PC-9 (cell line): ENCODE measurements around the gene ZDHHC8. TPM values are rescaled to one million over a fixed set of nuclear protein-coding genes. Genes with fewer than 3 reads are reported as not detected.

Experiments used
- BruUV-seq: library from RNA; stranded (reverse); fragments of 400-500 nt; replicated peaks from 2 replicates; lab custom pipeline; 2021; lab: Mats Ljungman, UMichigan
- CTCF ChIA-PET: fragments of 300-600 bp; sonication (Branson Sonifier 250); formaldehyde crosslinking; loops from one replicate; lab custom pipeline; 2022; ENCODE audit warnings: antibody characterized with exemption; lab: Charles Lee
- POLR2A ChIA-PET: fragments of 300-600 bp; sonication (Branson Sonifier 250); formaldehyde crosslinking; loops from one replicate; lab custom pipeline; 2022; ENCODE audit warnings: antibody characterized with exemption; ENCODE audit not compliant: unreplicated experiment; lab: Charles Lee
- DNase-seq, 2 experiments: peaks; one replicate each; pipeline versions ENCODE4 v3.0.0 to v3.0.0-alpha.2; 2015 to 2022; ENCODE audit warnings: mixed read lengths in 1 of 2
- H2AFZ ChIP-seq: fragments of 200-600 bp; sonication (generic); 2 replicates; pipeline ENCODE4 v1.8.1; 2017; ENCODE audit warnings: antibody characterized with exemption
- H3F3A ChIP-seq: fragments of 200-600 bp; sonication (generic); 2 replicates; pipeline ENCODE4 v1.8.1; 2017; ENCODE audit warnings: antibody characterized with exemption, mild to moderate bottlenecking, low read depth; ENCODE audit not compliant: insufficient read depth
- H3K27ac ChIP-seq: fragments of 200-600 bp; sonication (generic); 2 replicates; pipeline ENCODE4 v1.6.1; 2016; ENCODE audit warnings: mixed run types
- H3K27me3 ChIP-seq: fragments of 200-600 bp; sonication (generic); 2 replicates; pipeline ENCODE4 v1.6.1; 2016; ENCODE audit warnings: low read depth, mixed run types; ENCODE audit not compliant: insufficient read depth
- H3K36me3 ChIP-seq: fragments of 200-600 bp; sonication (generic); 2 replicates; pipeline ENCODE4 v1.6.1; 2016; ENCODE audit warnings: low read depth, mixed run types
- H3K4me1 ChIP-seq: fragments of 200-600 bp; sonication (generic); replicated peaks from 2 replicates; pipeline ENCODE4 v1.6.1; 2016; ENCODE audit warnings: mixed run types; ENCODE audit not compliant: insufficient read depth
- H3K4me2 ChIP-seq: fragments of 200-600 bp; sonication (generic); 2 replicates; pipeline ENCODE4 v1.6.1; 2017; ENCODE audit warnings: mixed run types
- H3K4me3 ChIP-seq: fragments of 200-600 bp; sonication (generic); 2 replicates; pipeline ENCODE4 v1.6.1; 2016; ENCODE audit warnings: mixed run types
- H3K79me2 ChIP-seq: fragments of 200-600 bp; sonication (generic); 2 replicates; pipeline ENCODE4 v1.6.1; 2017; ENCODE audit warnings: low read depth, mixed run types
- H3K9me2 ChIP-seq: fragments of 200-600 bp; sonication (generic); 2 replicates; pipeline ENCODE4 v1.8.1; 2017; ENCODE audit warnings: mild to moderate bottlenecking; ENCODE audit not compliant: insufficient read depth
- H3K9me3 ChIP-seq: fragments of 200-600 bp; sonication (generic); 2 replicates; pipeline ENCODE4 v1.8.1; 2016; ENCODE audit warnings: low read depth; ENCODE audit not compliant: insufficient read depth
- H4K20me1 ChIP-seq: fragments of 200-600 bp; sonication (generic); 2 replicates; pipeline ENCODE4 v1.8.1; 2017; ENCODE audit not compliant: insufficient read depth
- EZH2 ChIP-seq: fragments of 200-600 bp; sonication (generic); IDR thresholded peaks from 2 replicates; pipeline ENCODE4 v1.8.0; 2017; ENCODE audit warnings: antibody characterized with exemption, low read depth
- intact Hi-C: fragments of 100-400 bp; cut with micrococcal nuclease; formaldehyde crosslinking; loops from one replicate; pipeline ENCODE4 v1.10.0; 2022; ENCODE audit not compliant: unreplicated experiment
- total RNA-seq: library from RNA; stranded (reverse); gene quantifications from 2 replicates; pipeline ENCODE4 v1.2.3, GENCODE V29; 2021
- TF ChIP-seq, protein P1 (sequence below): fragments of 200-600 bp; sonication (generic); conservative IDR thresholded peaks from 2 replicates; pipeline ENCODE4 v1.6.1; 2017; ENCODE audit warnings: mixed run types, antibody characterized with exemption, mild to moderate bottlenecking, moderate library complexity

ZDHHC8 gene
- total RNA-seq, 1 experiment from 2014 or later = 34.4 TPM

DNA sequence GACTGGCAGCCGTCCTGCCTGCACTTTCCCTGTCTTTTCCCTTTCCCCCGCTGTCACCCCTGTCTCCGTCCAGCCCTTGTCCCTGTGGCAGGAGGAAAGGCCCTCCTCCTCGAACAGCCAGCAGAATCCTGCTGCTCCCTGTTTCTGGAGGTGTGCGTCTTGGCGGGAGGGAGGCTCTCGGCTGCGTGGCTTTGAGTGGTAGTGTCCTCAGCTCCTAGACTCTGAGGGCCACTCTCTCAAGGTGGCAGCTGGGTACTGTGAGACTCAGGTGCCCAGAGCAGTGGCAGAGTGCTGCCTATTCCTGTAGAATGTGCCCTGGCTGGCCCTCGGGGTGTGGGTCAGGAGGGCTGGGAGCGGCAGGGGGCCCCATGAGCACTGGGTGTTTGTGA, 24.8 kb upstream of the ZDHHC8 start:
- no peak overlapping the region for H3K4me2 ChIP-seq
- no peaks in the 10 kb centered on the region for H3K79me2 ChIP-seq
- POLR2A ChIA-PET = no interaction called here
- no peak overlapping the region for H3K27ac ChIP-seq
- no peak overlapping the region for H3K4me3 ChIP-seq
- BruUV-seq = no TSS peak
- no peaks in the 10 kb centered on the region for H3K4me1 ChIP-seq
- H4K20me1 ChIP-seq = no peaks in the 10 kb centered on the region
- peaks cover 18% of the 10 kb centered on the region; the same call in 1 of the 2 replicates for H3F3A ChIP-seq
- H2AFZ ChIP-seq = no peak overlapping the region
- H3K9me2 ChIP-seq = no peaks in the 10 kb centered on the region
- H3K9me3 ChIP-seq = no peaks in the 10 kb centered on the region
- TF ChIP-seq, protein P1, sequence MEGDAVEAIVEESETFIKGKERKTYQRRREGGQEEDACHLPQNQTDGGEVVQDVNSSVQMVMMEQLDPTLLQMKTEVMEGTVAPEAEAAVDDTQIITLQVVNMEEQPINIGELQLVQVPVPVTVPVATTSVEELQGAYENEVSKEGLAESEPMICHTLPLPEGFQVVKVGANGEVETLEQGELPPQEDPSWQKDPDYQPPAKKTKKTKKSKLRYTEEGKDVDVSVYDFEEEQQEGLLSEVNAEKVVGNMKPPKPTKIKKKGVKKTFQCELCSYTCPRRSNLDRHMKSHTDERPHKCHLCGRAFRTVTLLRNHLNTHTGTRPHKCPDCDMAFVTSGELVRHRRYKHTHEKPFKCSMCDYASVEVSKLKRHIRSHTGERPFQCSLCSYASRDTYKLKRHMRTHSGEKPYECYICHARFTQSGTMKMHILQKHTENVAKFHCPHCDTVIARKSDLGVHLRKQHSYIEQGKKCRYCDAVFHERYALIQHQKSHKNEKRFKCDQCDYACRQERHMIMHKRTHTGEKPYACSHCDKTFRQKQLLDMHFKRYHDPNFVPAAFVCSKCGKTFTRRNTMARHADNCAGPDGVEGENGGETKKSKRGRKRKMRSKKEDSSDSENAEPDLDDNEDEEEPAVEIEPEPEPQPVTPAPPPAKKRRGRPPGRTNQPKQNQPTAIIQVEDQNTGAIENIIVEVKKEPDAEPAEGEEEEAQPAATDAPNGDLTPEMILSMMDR = no peak
- TF ChIP-seq EZH2 = no peak
- DNase-seq = no peak
- CTCF ChIA-PET = no interaction called here
- no peaks in the 10 kb centered on the region for H3K27me3 ChIP-seq
- H3K36me3 ChIP-seq = no peaks in the 10 kb centered on the region
- intact Hi-C loops = no loop called here

GRCh38 chr22:20107471-20107901, 24.1 kb upstream of the ZDHHC8 start:
- CTCF ChIA-PET = no interaction called here
- Histone ChIP-seq H3K27me3 (no peaks in the 10 kb centered on the region), H3K27ac (no peak overlapping the region), H3F3A (peaks cover 24% of the 10 kb centered on the region; the same call in 1 of the 2 replicates), H4K20me1 (no peaks in the 10 kb centered on the region), H3K9me3 (no peaks in the 10 kb centered on the region), H3K9me2 (no peaks in the 10 kb centered on the region), H3K36me3 (no peaks in the 10 kb centered on the region), H3K4me3 (no peak overlapping the region), H2AFZ (no peak overlapping the region), H3K79me2 (no peaks in the 10 kb centered on the region), H3K4me2 (no peak overlapping the region), H3K4me1 (no peaks in the 10 kb centered on the region)
- BruUV-seq = no TSS peak
- intact Hi-C loops = no loop called here
- no peak for DNase-seq
- POLR2A ChIA-PET = no interaction called here
- TF ChIP-seq EZH2 = no peak
- TF ChIP-seq, protein P1 = no peak

DNA sequence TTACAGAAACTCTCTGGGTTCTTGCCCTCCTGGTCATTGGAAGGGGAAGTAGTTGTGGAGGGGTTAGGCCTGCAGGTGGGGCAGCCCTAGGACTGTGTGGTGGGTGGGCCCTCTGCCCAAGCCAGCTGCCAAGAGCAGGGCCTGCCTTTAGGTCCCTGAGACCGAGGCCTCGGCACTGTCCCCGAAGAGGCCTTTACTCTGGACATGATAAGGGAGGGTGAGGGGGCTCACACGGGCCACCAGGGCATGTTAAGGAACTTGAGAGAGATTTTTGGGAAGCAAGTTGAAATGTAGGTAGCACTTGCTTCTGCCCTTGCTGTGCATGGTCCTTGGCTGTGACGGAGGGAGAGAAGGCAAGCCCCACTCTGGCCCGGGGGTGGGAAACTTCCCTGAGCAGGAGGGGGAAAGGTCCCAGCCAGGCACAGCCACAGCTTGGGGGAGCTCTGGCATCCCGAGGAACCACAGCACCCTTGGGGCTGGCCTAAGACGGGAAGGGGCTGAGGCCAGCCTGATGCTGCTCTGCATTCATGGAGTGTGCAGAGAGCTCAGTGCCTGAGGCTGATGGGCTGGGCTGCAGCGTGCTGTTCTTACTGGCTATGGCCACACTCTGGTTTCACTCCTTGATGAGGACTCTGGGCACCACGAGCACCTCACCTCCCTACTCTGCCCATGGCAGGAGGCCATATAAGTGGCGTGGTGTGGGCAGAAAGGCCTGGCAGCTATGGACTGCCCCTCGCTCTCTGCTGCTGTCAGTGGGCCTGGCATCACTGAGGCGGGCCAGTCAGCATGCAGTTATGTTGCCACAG, 23.4 kb upstream of the ZDHHC8 start:
- ChIA-PET POLR2A (no interaction called here), CTCF (no interaction called here)
- intact Hi-C loops = no loop called here

More for the DNA sequence above, 23.4 kb upstream of the ZDHHC8 start:
- Histone ChIP-seq H4K20me1 (no peaks in the 10 kb centered on the region), H3K79me2 (no peaks in the 10 kb centered on the region), H3K9me3 (no peaks in the 10 kb centered on the region), H3K4me3 (no peak overlapping the region), H2AFZ (no peak overlapping the region), H3K27ac (no peak overlapping the region), H3K27me3 (no peaks in the 10 kb centered on the region), H3K9me2 (no peaks in the 10 kb centered on the region), H3F3A (peaks cover 24% of the 10 kb centered on the region; the same call in 1 of the 2 replicates), H3K36me3 (no peaks in the 10 kb centered on the region), H3K4me2 (no peak overlapping the region), H3K4me1 (no peaks in the 10 kb centered on the region)
- DNase-seq = no peak
- BruUV-seq = no TSS peak
- no peak for TF ChIP-seq EZH2
- TF ChIP-seq, protein P1 = no peak
